ENCODE measurements around the gene PLD4.
"Not testable (repeated sequence)": the region's sequence is repeated elsewhere in the genome, so short reads cannot be mapped to it uniquely, and the experiment has no call there.

PLD4 gene

GRCh38 chr14:104900639-104901512 is 23.8 kb upstream of the PLD4 start:
- Histone ChIP-seq H3K9ac (ENCODE audit: low read depth, low read length) (no peak overlapping the region), H2AFZ (ENCODE audit: low read depth, low read length) (no peak overlapping the region), H3K4me2 (ENCODE audit: insufficient read depth, low read length) (no peak overlapping the region), H3K27ac (ENCODE audit: low read length) (no peak overlapping the region), H3K9me3 (ENCODE audit: insufficient read depth, low read length, severe bottlenecking) (no peaks in the 10 kb centered on the region), H4K20me1 (ENCODE audit: insufficient read depth, low read length) (no peaks in the 10 kb centered on the region; the same call in 1 of the 2 replicates), H3K4me1 (ENCODE audit: insufficient read depth, low read length) (no peaks in the 10 kb centered on the region), H3K79me2 (ENCODE audit: insufficient read depth, low read length) (no peaks in the 10 kb centered on the region), H3K27me3 (ENCODE audit: insufficient read depth, low read length, poor library complexity) (peaks cover 4% of the 10 kb centered on the region), H3K36me3 (ENCODE audit: insufficient read depth, low read length) (no peaks in the 10 kb centered on the region), H3K4me3 (ENCODE audit: low read depth in 1 of 2, low read length in 2 of 2) (no peak overlapping the region)
- no peak for TF ChIP-seq CTCF (IDR thresholded peaks at IDR 0.05; ENCODE audit: borderline replicate concordance, extremely low read depth, low read length, poor library complexity, severe bottlenecking)
- TF ChIP-seq EZH2 (IDR thresholded peaks at IDR 0.05; ENCODE audit: borderline replicate concordance, low read depth, low read length, severe bottlenecking) = no peak
- ATAC-seq (ENCODE audit: insufficient read depth, low read depth) = no peak
- no peak for DNase-seq

GRCh38 chr14:104903990-104904389 is 20.7 kb upstream of the PLD4 start:
- Histone ChIP-seq H3K4me3 (ENCODE audit: low read depth in 1 of 2, low read length in 2 of 2) (no peak overlapping the region), H3K9ac (ENCODE audit: low read depth, low read length) (no peak overlapping the region), H3K27me3 (ENCODE audit: insufficient read depth, low read length, poor library complexity) (peaks cover 4% of the 10 kb centered on the region), H3K79me2 (ENCODE audit: insufficient read depth, low read length) (no peaks in the 10 kb centered on the region), H3K36me3 (ENCODE audit: insufficient read depth, low read length) (no peaks in the 10 kb centered on the region), H2AFZ (ENCODE audit: low read depth, low read length) (no peak overlapping the region), H3K27ac (ENCODE audit: low read length) (no peak overlapping the region), H3K9me3 (ENCODE audit: insufficient read depth, low read length, severe bottlenecking) (no peaks in the 10 kb centered on the region), H4K20me1 (ENCODE audit: insufficient read depth, low read length) (no peaks in the 10 kb centered on the region), H3K4me1 (ENCODE audit: insufficient read depth, low read length) (no peaks in the 10 kb centered on the region), H3K4me2 (ENCODE audit: insufficient read depth, low read length) (no peak overlapping the region)
- DNase-seq (no peak), ATAC-seq (ENCODE audit: insufficient read depth, low read depth) (no peak)
- no peak for TF ChIP-seq EZH2 (IDR thresholded peaks at IDR 0.05; ENCODE audit: borderline replicate concordance, low read depth, low read length, severe bottlenecking)
- TF ChIP-seq CTCF (IDR thresholded peaks at IDR 0.05; ENCODE audit: borderline replicate concordance, extremely low read depth, low read length, poor library complexity, severe bottlenecking) = no peak

- DNase-seq; H3K4me2 ChIP-seq (ENCODE audit: insufficient read depth, low read length); H3K79me2 ChIP-seq (ENCODE audit: insufficient read depth, low read length); ATAC-seq (ENCODE audit: insufficient read depth, low read depth); H3K27ac ChIP-seq (ENCODE audit: low read length); H3K27me3 ChIP-seq (ENCODE audit: insufficient read depth, low read length, poor library complexity); H3K9me3 ChIP-seq (ENCODE audit: insufficient read depth, low read length, severe bottlenecking); H3K36me3 ChIP-seq (ENCODE audit: insufficient read depth, low read length); H3K4me1 ChIP-seq (ENCODE audit: insufficient read depth, low read length); H3K9ac ChIP-seq (ENCODE audit: low read depth, low read length); H3K4me3 ChIP-seq (ENCODE audit: low read depth in 1 of 2, low read length in 2 of 2); H4K20me1 ChIP-seq (ENCODE audit: insufficient read depth, low read length); H2AFZ ChIP-seq (ENCODE audit: low read depth, low read length): not testable (repeated sequence)
Measured at GRCh38 chr14:104904650-104905578, 19.8 kb upstream of the PLD4 start.

- not testable (repeated sequence) for H3K9me3 ChIP-seq (ENCODE audit: insufficient read depth, low read length, severe bottlenecking); H3K27ac ChIP-seq (ENCODE audit: low read length); H3K4me2 ChIP-seq (ENCODE audit: insufficient read depth, low read length); H2AFZ ChIP-seq (ENCODE audit: low read depth, low read length); H3K4me1 ChIP-seq (ENCODE audit: insufficient read depth, low read length); H4K20me1 ChIP-seq (ENCODE audit: insufficient read depth, low read length); H3K36me3 ChIP-seq (ENCODE audit: insufficient read depth, low read length); H3K27me3 ChIP-seq (ENCODE audit: insufficient read depth, low read length, poor library complexity); H3K79me2 ChIP-seq (ENCODE audit: insufficient read depth, low read length); DNase-seq; H3K9ac ChIP-seq (ENCODE audit: low read depth, low read length); ATAC-seq (ENCODE audit: insufficient read depth, low read depth); H3K4me3 ChIP-seq (ENCODE audit: low read depth in 1 of 2, low read length in 2 of 2)
Measured at GRCh38 chr14:104905579-104905933, 19.1 kb upstream of the PLD4 start.
